ENCODE measurements around the gene NUDT14.

DNA sequence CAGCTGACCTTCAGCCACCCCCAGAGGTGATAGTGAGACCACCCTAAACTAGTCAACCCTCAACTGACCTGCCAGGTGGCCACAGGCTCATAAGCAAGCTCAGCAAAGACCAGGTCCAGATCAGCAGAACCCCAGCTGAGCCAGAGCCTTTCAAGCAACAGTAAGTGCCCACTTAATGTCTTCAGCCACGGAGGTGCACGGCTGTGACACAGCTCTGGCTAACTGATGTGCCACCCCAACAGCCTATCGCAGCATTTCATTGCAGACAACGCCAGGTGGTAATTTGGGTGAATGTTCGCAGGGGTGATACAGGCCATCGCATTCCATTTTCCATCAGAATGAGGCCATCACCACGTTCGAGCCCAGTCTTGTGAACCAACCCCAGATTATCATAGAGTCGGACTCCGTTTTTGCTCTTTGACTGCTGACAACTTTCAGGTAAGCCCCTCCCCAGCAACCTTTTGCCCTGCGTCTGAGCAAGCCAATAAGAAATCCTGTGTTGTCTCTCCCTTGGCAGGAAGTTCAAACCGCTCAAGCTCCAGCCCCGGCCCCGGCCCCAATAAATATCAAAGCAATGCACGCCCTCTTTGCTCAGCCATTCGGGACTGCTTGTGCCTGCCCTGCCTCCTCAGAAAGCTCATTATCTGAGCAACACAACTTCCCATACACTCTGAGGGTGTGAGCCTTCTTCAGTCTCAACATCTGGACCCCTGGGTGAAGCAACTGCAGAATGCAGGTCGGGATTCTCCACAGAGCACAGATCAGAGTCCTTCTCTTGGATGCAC, 56.9 kb downstream of the NUDT14 start:
- TF ChIP-seq, protein P1, sequence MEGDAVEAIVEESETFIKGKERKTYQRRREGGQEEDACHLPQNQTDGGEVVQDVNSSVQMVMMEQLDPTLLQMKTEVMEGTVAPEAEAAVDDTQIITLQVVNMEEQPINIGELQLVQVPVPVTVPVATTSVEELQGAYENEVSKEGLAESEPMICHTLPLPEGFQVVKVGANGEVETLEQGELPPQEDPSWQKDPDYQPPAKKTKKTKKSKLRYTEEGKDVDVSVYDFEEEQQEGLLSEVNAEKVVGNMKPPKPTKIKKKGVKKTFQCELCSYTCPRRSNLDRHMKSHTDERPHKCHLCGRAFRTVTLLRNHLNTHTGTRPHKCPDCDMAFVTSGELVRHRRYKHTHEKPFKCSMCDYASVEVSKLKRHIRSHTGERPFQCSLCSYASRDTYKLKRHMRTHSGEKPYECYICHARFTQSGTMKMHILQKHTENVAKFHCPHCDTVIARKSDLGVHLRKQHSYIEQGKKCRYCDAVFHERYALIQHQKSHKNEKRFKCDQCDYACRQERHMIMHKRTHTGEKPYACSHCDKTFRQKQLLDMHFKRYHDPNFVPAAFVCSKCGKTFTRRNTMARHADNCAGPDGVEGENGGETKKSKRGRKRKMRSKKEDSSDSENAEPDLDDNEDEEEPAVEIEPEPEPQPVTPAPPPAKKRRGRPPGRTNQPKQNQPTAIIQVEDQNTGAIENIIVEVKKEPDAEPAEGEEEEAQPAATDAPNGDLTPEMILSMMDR (IDR thresholded peaks at IDR 0.05): no peak
- TF ChIP-seq POLR2AphosphoS5 (IDR thresholded peaks at IDR 0.05) (peak in 1 of 3 donors; percentile 33), POLR2A (IDR thresholded peaks at IDR 0.05) (peak; percentile 50), EP300 (IDR thresholded peaks at IDR 0.05; ENCODE audit: low read depth) (no peak)

Data from transverse colon (tissue), 4 donors.